Stimulated activated naive CD8-positive, alpha-beta T cell treated with anti-CD3 and anti-CD28 coated beads, Interleukin-15, Interleukin-2, amounts not matched to agents 100 ng/mL and 50 ng/mL, for 24 hours (primary cell): ENCODE measurements around the gene TTLL5.

Experiments
- H3K27ac Mint-ChIP-seq: one replicate; pipeline ENCODE4 v1.8.0; 2021; ENCODE audit warnings: mild to moderate bottlenecking, mixed read lengths
- H3K27me3 Mint-ChIP-seq: one replicate; pipeline ENCODE4 v1.8.0; 2021; ENCODE audit warnings: mixed read lengths
- H3K36me3 Mint-ChIP-seq: one replicate; pipeline ENCODE4 v1.8.0; 2021; ENCODE audit warnings: low read depth, mixed read lengths
- H3K4me1 Mint-ChIP-seq: one replicate; pipeline ENCODE4 v1.8.0; 2021; ENCODE audit warnings: low read depth, mixed read lengths
- H3K4me3 Mint-ChIP-seq: one replicate; pipeline ENCODE4 v1.8.0; 2021; ENCODE audit warnings: mild to moderate bottlenecking, mixed read lengths
- H3K9me3 Mint-ChIP-seq: one replicate; pipeline ENCODE4 v1.8.0; 2021; ENCODE audit warnings: mixed read lengths

Gene TTLL5

GRCh38 chr14:75702122-75702521 lies 41.1 kb downstream of the TTLL5 start:
- Mint-ChIP-seq H3K9me3 (no peaks in the 10 kb centered on the region), H3K27me3 (no peaks in the 10 kb centered on the region), H3K27ac (no peak overlapping the region), H3K4me3 (no peak overlapping the region), H3K36me3 (peaks cover 38% of the 10 kb centered on the region), H3K4me1 (no peaks in the 10 kb centered on the region)

GRCh38 chr14:75702616-75703261 lies 41.7 kb downstream of the TTLL5 start:
- no peaks in the 10 kb centered on the region for H3K27me3 Mint-ChIP-seq
- H3K4me1 Mint-ChIP-seq, result no peaks in the 10 kb centered on the region
- no peak overlapping the region for H3K4me3 Mint-ChIP-seq
- H3K9me3 Mint-ChIP-seq, result no peaks in the 10 kb centered on the region
- no peak overlapping the region for H3K27ac Mint-ChIP-seq
- H3K36me3 Mint-ChIP-seq, result peaks cover 39% of the 10 kb centered on the region

- no peaks in the 10 kb centered on the region for H3K4me1 Mint-ChIP-seq
- no peaks in the 10 kb centered on the region for H3K9me3 Mint-ChIP-seq
- no peak overlapping the region for H3K4me3 Mint-ChIP-seq
- peaks cover 39% of the 10 kb centered on the region for H3K36me3 Mint-ChIP-seq
- H3K27me3 Mint-ChIP-seq, result no peaks in the 10 kb centered on the region
- no peak overlapping the region for H3K27ac Mint-ChIP-seq
These were observed 42.4 kb downstream of the TTLL5 start for GRCh38 chr14:75703467-75703866.

- H3K4me1 Mint-ChIP-seq, result no peaks in the 10 kb centered on the region
- H3K36me3 Mint-ChIP-seq, result peaks cover 28% of the 10 kb centered on the region
- no peaks in the 10 kb centered on the region for H3K27me3 Mint-ChIP-seq
- no peak overlapping the region for H3K27ac Mint-ChIP-seq
- H3K4me3 Mint-ChIP-seq, result no peak overlapping the region
- no peaks in the 10 kb centered on the region for H3K9me3 Mint-ChIP-seq
These were observed 44.0 kb downstream of the TTLL5 start for GRCh38 chr14:75705014-75705413.

DNA sequence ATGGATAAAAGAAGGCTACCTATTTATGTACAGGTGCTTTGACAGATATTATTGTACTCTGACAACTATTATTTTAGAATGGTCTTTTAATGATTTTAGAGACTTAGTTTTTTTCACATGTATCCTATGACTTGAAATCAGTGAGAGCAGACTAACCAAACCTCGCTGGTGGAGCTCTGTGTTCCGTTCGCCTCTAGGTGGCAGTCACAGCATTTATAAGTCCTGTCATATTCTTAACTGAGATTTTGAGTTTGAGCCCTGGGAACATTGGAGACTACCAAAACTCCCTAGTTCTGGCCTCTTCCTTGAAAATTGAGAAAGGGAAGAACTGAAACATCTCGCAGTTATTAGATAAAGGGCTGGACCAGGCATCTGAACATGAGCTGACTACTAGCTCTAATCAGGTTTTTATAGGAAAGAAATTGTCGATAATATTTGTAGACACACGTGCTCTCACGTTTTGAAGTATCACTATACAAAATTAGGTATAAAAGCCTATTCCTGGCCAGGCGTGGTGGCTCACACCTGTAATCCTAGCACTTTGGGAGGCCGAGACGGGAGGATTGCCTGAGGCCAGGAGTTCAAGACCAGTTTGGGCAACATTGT lies 48.3 kb downstream of the TTLL5 start:
- no peaks in the 10 kb centered on the region for H3K4me1 Mint-ChIP-seq
- H3K27me3 Mint-ChIP-seq, result no peaks in the 10 kb centered on the region
- no peak overlapping the region for H3K27ac Mint-ChIP-seq
- H3K4me3 Mint-ChIP-seq, result no peak overlapping the region
- peaks cover 13% of the 10 kb centered on the region for H3K36me3 Mint-ChIP-seq
- H3K9me3 Mint-ChIP-seq, result no peaks in the 10 kb centered on the region

GRCh38 chr14:75711105-75711795 lies 50.2 kb downstream of the TTLL5 start:
- H3K4me3 Mint-ChIP-seq, result no peak overlapping the region
- peaks cover 8% of the 10 kb centered on the region for H3K36me3 Mint-ChIP-seq
- no peaks in the 10 kb centered on the region for H3K4me1 Mint-ChIP-seq
- H3K27ac Mint-ChIP-seq, result no peak overlapping the region
- no peaks in the 10 kb centered on the region for H3K9me3 Mint-ChIP-seq
- H3K27me3 Mint-ChIP-seq, result no peaks in the 10 kb centered on the region

GRCh38 chr14:75711796-75712211 lies 50.8 kb downstream of the TTLL5 start:
- H3K4me3 Mint-ChIP-seq, result no peak overlapping the region
- H3K36me3 Mint-ChIP-seq, result peaks cover 7% of the 10 kb centered on the region
- no peaks in the 10 kb centered on the region for H3K4me1 Mint-ChIP-seq
- no peaks in the 10 kb centered on the region for H3K27me3 Mint-ChIP-seq
- no peaks in the 10 kb centered on the region for H3K9me3 Mint-ChIP-seq
- no peak overlapping the region for H3K27ac Mint-ChIP-seq

GRCh38 chr14:75714991-75715390 lies 53.9 kb downstream of the TTLL5 start:
- no peak overlapping the region for H3K27ac Mint-ChIP-seq
- H3K36me3 Mint-ChIP-seq, result peaks cover 18% of the 10 kb centered on the region
- H3K4me1 Mint-ChIP-seq, result no peaks in the 10 kb centered on the region
- H3K4me3 Mint-ChIP-seq, result no peak overlapping the region
- no peaks in the 10 kb centered on the region for H3K9me3 Mint-ChIP-seq
- H3K27me3 Mint-ChIP-seq, result no peaks in the 10 kb centered on the region

DNA sequence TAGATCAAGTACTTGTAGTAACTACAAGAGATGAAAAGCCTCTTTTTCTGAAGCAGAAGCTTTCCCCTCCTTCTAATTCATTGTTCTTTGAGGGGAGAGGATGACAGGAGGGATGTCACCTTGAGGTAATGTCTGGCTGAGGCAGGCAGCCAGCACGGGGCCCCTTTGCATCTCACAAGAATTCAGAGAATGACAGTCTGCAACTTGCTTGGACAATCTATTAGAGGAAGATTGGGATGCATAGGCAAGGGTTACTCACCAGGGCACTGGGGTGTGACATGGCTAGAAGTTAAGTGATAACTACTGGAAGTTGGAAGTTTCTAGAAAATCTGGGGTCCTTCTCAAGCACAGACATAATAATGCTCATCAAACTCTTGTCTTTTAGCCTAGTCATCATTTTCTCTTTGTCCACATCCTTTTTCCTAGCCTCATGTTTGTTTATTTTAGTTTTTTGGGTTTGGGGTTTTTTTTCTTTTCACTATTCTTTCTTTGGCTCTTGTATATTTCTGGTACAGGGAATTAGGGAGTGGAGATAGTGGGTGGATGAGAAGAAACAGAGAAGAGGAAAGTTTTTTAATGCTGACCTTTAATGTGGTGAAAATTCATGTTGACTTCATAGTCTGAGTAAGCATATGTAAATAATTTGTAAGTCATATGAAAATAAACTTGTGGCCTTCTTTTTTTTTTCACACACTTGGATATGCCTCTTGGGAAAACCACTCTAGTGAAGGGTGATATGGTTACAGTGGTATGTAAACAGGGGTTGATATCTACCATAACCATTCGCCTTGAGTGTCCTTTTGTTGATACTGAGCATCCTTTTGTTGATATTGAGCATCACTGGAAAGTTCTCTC lies 55.1 kb downstream of the TTLL5 start:
- Mint-ChIP-seq H3K27me3 (no peaks in the 10 kb centered on the region), H3K4me1 (no peaks in the 10 kb centered on the region), H3K36me3 (peaks cover 26% of the 10 kb centered on the region), H3K27ac (no peak overlapping the region), H3K9me3 (no peaks in the 10 kb centered on the region), H3K4me3 (no peak overlapping the region)

GRCh38 chr14:75717729-75718128 lies 56.7 kb downstream of the TTLL5 start:
- H3K4me1 Mint-ChIP-seq, result no peaks in the 10 kb centered on the region

DNA sequence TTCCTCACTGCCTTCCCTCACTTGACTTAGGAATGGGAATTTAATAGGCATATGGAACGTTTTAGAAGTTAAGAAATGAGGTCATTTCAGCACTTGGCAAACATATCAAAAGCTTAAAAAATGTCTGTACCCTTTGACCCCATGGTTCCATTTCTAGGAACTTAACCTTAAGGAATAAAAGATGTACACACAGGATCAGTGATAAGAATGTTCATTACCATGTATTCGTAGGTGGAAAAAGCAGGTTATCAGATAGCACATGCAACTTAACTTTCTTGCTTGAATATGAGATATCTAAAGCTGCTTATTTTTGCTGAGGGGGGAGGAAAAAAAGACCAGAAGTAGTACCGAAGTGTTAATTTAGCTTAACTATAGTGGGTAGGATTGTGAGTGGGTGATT lies 57.2 kb downstream of the TTLL5 start:
- H3K27ac Mint-ChIP-seq, result no peak overlapping the region
- no peaks in the 10 kb centered on the region for H3K27me3 Mint-ChIP-seq
- peaks cover 38% of the 10 kb centered on the region for H3K36me3 Mint-ChIP-seq
- H3K4me3 Mint-ChIP-seq, result no peak overlapping the region
- no peaks in the 10 kb centered on the region for H3K4me1 Mint-ChIP-seq
- no peaks in the 10 kb centered on the region for H3K9me3 Mint-ChIP-seq

More at GRCh38 chr14:75717729-75718128, 56.7 kb downstream of the TTLL5 start:
- Mint-ChIP-seq H3K9me3 (no peaks in the 10 kb centered on the region), H3K27me3 (no peaks in the 10 kb centered on the region), H3K4me3 (no peak overlapping the region), H3K36me3 (peaks cover 34% of the 10 kb centered on the region), H3K27ac (no peak overlapping the region)

DNA sequence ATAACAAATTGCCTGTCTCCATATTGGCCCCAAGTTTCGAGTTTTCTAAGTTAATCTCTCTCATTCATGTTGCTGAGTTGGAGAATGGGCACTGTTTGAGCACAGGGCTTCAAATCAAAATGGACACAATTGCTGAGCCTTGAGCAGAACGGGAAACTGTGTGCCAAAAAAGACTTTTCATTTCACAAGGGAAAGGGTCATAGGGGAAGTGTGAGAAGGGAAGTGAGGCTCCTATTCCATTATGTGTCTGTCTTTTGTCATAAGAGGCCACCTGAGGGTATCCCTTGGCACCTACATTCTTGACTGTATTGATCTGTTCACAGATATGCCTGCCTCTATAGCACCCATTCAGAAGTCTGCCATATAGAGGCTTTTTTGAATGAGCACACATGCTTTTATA lies 59.1 kb downstream of the TTLL5 start:
- Mint-ChIP-seq H3K4me3 (no peak overlapping the region), H3K27ac (no peak overlapping the region), H3K9me3 (no peaks in the 10 kb centered on the region), H3K27me3 (no peaks in the 10 kb centered on the region), H3K36me3 (peaks cover 53% of the 10 kb centered on the region), H3K4me1 (peaks cover 4% of the 10 kb centered on the region)

GRCh38 chr14:75720842-75721498 lies 59.9 kb downstream of the TTLL5 start:
- no peaks in the 10 kb centered on the region for H3K27me3 Mint-ChIP-seq
- H3K36me3 Mint-ChIP-seq, result peaks cover 62% of the 10 kb centered on the region
- no peak overlapping the region for H3K4me3 Mint-ChIP-seq
- H3K27ac Mint-ChIP-seq, result no peak overlapping the region
- no peaks in the 10 kb centered on the region for H3K9me3 Mint-ChIP-seq
- H3K4me1 Mint-ChIP-seq, result peaks cover 4% of the 10 kb centered on the region

DNA sequence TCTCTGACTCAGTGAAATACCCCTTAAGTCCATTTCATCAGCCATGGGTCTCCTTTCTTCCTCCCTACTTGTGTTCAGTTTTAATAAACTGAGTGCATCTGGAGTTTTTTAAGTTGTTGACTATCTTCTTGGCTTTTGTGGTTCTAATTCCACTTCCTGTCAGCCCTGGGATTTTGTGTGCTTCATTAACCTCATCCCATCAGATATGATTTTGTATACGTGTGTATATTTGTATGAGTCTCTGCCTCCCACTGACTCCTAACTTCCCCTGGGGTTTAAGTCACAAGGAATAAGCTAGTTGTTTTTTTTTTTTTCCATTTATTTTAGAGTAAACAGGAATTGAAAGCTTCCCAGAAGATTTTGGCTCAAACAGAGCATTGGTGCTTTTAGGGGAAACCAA lies 62.7 kb downstream of the TTLL5 start:
- no peak overlapping the region for H3K27ac Mint-ChIP-seq
- no peaks in the 10 kb centered on the region for H3K27me3 Mint-ChIP-seq
- no peak overlapping the region for H3K4me3 Mint-ChIP-seq
- H3K36me3 Mint-ChIP-seq, result peaks cover 72% of the 10 kb centered on the region
- H3K4me1 Mint-ChIP-seq, result peaks cover 4% of the 10 kb centered on the region
- H3K9me3 Mint-ChIP-seq, result no peaks in the 10 kb centered on the region
